ENCODE results near the gene TRIM2. TPM values are rescaled to one million over a fixed set of nuclear protein-coding genes. Genes with fewer than 3 reads are reported as not detected.
A peak's percentile ranks its signal among the peaks of the same experiment; 100 is the strongest.

Gene TRIM2
- total RNA-seq, 1 donor from 2014 or later = 83.1 TPM

DNA sequence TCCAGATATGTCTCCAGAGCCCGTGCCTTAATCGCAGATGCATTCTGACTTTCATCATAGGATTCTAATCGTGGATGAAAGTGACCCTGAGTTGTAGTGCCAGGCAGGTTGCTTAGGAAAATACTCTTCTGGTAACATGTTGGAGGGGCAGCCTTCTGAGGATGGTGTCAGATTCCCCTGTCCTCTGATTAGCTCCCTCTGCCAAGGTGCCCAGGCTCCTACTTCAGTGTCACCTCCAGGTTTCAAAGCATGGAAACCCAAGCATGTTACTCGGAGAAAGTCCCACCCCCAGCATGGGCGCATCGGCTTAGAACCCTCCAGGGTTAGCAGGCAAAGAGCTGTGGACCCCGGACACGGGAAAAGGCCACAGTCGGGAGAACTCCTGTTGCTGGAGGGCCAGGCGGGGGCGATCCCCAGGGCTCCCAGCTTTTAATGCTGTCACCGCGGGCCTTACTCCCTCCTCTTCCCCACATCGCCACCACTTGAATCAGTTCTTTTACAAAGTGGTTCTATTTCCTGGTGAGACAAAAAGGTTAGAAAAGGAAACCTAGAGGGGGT, 44.5 kb downstream of the TRIM2 start:
- peak overlapping the region; percentile 94 for H3K4me3 Mint-ChIP-seq
- DNase-seq (ENCODE audit: extremely low spot score, unreplicated experiment) = no peak

DNA sequence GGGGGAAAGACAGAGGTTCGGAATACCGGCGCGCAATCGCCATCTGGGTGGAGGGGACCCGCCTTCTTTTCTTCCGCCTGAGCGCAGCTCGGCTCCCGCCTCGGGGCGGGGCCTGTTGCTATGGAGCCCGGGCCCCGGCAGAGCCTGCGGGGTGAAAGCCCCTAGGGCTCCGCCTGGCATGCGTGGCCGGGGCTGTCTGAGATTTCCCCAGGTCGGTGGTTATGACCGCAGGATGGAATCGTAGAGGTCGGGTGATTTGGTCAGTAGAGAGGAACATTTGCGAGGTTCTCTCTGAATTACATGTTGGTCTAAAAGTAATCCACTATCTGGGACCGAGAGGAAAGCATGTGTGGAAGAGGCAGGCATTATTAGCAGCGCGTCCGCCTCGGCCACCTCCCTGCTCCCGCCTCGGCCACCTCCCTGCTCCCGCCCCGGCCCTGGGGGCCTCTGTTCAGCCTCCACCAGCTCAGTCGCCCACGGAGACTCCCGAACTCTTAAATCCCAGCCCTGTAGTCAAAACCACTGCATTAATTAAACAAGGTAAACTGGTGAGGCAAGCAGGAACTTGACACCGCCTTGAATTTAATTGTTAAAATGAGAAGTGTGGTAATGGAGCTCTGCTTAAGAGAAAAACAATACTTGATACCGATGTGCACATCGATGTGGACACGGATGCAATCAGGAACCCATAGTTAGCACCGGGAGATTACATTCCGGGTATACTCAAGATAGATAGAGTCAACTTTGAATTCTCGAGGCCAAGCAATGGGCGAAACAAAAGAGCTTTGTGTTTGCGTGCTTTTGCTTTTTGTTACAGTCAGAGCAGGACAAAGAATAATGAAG, 45.2 kb downstream of the TRIM2 start:
- H3K9me3 Mint-ChIP-seq = no peaks in the 10 kb centered on the region
- H3K4me1 Mint-ChIP-seq (ENCODE audit: unreplicated experiment) = peaks cover 48% of the 10 kb centered on the region
- DNase-seq (ENCODE audit: extremely low spot score, unreplicated experiment) = peak; percentile 84
- peak overlapping the region; percentile 94 for H3K4me3 Mint-ChIP-seq
- TF ChIP-seq, protein P1, sequence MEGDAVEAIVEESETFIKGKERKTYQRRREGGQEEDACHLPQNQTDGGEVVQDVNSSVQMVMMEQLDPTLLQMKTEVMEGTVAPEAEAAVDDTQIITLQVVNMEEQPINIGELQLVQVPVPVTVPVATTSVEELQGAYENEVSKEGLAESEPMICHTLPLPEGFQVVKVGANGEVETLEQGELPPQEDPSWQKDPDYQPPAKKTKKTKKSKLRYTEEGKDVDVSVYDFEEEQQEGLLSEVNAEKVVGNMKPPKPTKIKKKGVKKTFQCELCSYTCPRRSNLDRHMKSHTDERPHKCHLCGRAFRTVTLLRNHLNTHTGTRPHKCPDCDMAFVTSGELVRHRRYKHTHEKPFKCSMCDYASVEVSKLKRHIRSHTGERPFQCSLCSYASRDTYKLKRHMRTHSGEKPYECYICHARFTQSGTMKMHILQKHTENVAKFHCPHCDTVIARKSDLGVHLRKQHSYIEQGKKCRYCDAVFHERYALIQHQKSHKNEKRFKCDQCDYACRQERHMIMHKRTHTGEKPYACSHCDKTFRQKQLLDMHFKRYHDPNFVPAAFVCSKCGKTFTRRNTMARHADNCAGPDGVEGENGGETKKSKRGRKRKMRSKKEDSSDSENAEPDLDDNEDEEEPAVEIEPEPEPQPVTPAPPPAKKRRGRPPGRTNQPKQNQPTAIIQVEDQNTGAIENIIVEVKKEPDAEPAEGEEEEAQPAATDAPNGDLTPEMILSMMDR (conservative IDR thresholded peaks at IDR 0.05) = no peak
- H3K36me3 Mint-ChIP-seq = peaks cover 13% of the 10 kb centered on the region
- peak overlapping the region; percentile 94 for H3K27ac Mint-ChIP-seq
- no peaks in the 10 kb centered on the region for H3K27me3 Mint-ChIP-seq

More for the DNA sequence above, 44.5 kb downstream of the TRIM2 start:
- TF ChIP-seq, protein P1 (conservative IDR thresholded peaks at IDR 0.05) = no peak
- peak overlapping the region; percentile 94 for H3K27ac Mint-ChIP-seq
- H3K27me3 Mint-ChIP-seq = no peaks in the 10 kb centered on the region
- H3K36me3 Mint-ChIP-seq = peaks cover 13% of the 10 kb centered on the region
- H3K4me1 Mint-ChIP-seq (ENCODE audit: unreplicated experiment) = peaks cover 48% of the 10 kb centered on the region
- H3K9me3 Mint-ChIP-seq = no peaks in the 10 kb centered on the region

DNA sequence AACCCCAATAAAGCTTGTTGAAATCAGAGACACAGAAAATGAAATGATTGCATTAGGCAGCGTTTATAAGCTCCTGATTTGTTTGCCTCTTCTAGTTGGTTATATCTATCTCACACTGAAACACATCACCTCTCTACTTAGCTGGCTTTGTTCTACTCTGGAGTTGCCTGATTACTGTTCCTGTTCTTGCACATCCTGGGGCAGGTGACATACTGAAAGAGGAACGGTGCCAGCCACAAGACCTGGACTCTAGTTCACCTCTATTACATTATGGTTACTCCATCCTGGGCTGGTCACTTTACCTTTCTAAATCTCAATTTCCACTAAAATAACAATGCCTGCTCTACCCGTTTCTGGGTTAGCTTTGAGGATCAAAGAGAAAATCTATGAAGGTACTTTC, 47.9 kb downstream of the TRIM2 start:
- H3K4me1 Mint-ChIP-seq (ENCODE audit: unreplicated experiment) = peaks cover 50% of the 10 kb centered on the region
- H3K9me3 Mint-ChIP-seq = no peaks in the 10 kb centered on the region
- no peaks in the 10 kb centered on the region for H3K27me3 Mint-ChIP-seq
- no peak for DNase-seq (ENCODE audit: extremely low spot score, unreplicated experiment)
- TF ChIP-seq, protein P1 (conservative IDR thresholded peaks at IDR 0.05) = no peak
- peak overlapping the region; percentile 10 for H3K4me3 Mint-ChIP-seq
- peaks cover 8% of the 10 kb centered on the region for H3K36me3 Mint-ChIP-seq
- H3K27ac Mint-ChIP-seq = no peak overlapping the region

DNA sequence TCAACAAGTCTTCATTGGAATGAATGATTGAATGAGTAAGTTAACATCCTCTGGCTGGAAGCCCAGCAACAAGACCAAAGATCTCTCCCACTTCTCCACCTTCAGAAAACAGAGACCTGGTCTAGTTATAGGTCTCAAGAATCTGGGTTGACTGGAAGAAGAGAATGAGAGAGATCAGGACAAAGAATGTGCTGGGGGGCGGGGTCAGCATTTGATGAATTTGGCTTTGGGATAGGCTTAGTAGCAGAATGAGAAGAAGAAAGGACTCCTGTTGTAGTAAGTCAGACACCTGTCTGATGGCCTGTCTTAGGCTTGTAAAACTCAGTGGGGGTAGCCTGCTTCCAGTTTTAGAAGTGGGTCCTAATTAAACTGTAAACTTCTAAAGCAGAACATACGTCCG, 51.0 kb downstream of the TRIM2 start:
- Mint-ChIP-seq H3K27ac (peak overlapping the region; percentile 66), H3K9me3 (no peaks in the 10 kb centered on the region), H3K4me1 (ENCODE audit: unreplicated experiment) (peaks cover 32% of the 10 kb centered on the region), H3K4me3 (peak overlapping the region; percentile 30), H3K36me3 (peaks cover 11% of the 10 kb centered on the region), H3K27me3 (no peaks in the 10 kb centered on the region)
- DNase-seq (ENCODE audit: extremely low spot score, unreplicated experiment) = no peak
- TF ChIP-seq, protein P1 (conservative IDR thresholded peaks at IDR 0.05) = no peak

DNA sequence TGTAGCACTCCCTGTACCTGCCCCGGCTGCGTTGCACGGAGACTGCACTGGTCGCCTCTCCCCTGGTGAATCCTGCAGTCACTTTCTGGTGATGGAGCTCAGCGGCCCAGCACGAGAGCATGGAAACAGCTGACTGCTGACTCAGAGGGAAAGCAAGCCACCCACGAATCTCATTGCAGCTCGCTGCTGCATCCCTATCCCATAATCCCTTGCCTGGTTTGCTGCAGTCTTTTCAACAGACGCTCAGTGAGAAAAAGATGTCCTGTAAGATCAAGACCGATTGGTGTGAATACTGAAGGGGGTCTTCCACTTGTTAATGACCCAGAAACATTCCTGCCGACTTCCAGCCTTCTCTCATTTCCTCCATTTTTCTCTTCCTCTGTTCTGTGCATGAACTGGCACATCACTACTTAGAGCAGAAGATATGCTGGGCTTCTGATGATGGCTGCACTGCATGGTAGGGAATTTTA, 52.9 kb downstream of the TRIM2 start:
- H3K4me1 Mint-ChIP-seq (ENCODE audit: unreplicated experiment) = peaks cover 22% of the 10 kb centered on the region
- peaks cover 8% of the 10 kb centered on the region for H3K9me3 Mint-ChIP-seq
- no peak overlapping the region for H3K4me3 Mint-ChIP-seq
- H3K27me3 Mint-ChIP-seq = no peaks in the 10 kb centered on the region
- TF ChIP-seq, protein P1 (conservative IDR thresholded peaks at IDR 0.05) = no peak
- no peak for DNase-seq (ENCODE audit: extremely low spot score, unreplicated experiment)
- peaks cover 16% of the 10 kb centered on the region for H3K36me3 Mint-ChIP-seq
- H3K27ac Mint-ChIP-seq = no peak overlapping the region
